NCI-H510A treated with DMSO at 0.1 percent for 48 hours (cell line): ENCODE data around the gene PSMD7.

ENCODE experiments used
- DNase-seq: peaks from one replicate; lab custom pipeline; 2025; lab: John Stamatoyannopoulos, UW

Gene PSMD7

GRCh38 chr16:74296432-74297144 is at the start of gene PSMD7:
TSS of gene PSMD7 (plus strand) at chr16:74296814. CDS start at chr16:74296915, 101 bp downstream.
- DNase-seq = peak; percentile 73

GRCh38 chr16:74249254-74249653 is 47.4 kb upstream of the PSMD7 start:
- DNase-seq = no peak

- DNase-seq = no peak
Observed at GRCh38 chr16:74249846-74250245, 46.8 kb upstream of the PSMD7 start.

- no peak for DNase-seq
Observed at GRCh38 chr16:74252329-74252728, 44.3 kb upstream of the PSMD7 start.

- DNase-seq = no peak
Observed at GRCh38 chr16:74253161-74253938, 43.3 kb upstream of the PSMD7 start.

GRCh38 chr16:74257061-74257460 is 39.6 kb upstream of the PSMD7 start:
- DNase-seq = no peak

GRCh38 chr16:74261068-74261467 is 35.5 kb upstream of the PSMD7 start:
- no peak for DNase-seq

- DNase-seq = no peak
Observed at GRCh38 chr16:74264811-74265210, 31.8 kb upstream of the PSMD7 start.

GRCh38 chr16:74268372-74268782 is 28.2 kb upstream of the PSMD7 start:
- no peak for DNase-seq

- DNase-seq = no peak
Observed at GRCh38 chr16:74271872-74272271, 24.7 kb upstream of the PSMD7 start.

- DNase-seq = no peak
Observed at GRCh38 chr16:74275031-74275636, 21.5 kb upstream of the PSMD7 start.

- DNase-seq = no peak
Observed at GRCh38 chr16:74275711-74276110, 20.9 kb upstream of the PSMD7 start.

- no peak for DNase-seq
Observed at GRCh38 chr16:74277974-74278373, 18.6 kb upstream of the PSMD7 start.

- no peak for DNase-seq
Observed at GRCh38 chr16:74279266-74279665, 17.3 kb upstream of the PSMD7 start.

- no peak for DNase-seq
Observed at GRCh38 chr16:74279805-74280204, 16.8 kb upstream of the PSMD7 start.

GRCh38 chr16:74280448-74280847 is 16.2 kb upstream of the PSMD7 start:
- no peak for DNase-seq

GRCh38 chr16:74281300-74281699 is 15.3 kb upstream of the PSMD7 start:
- no peak for DNase-seq

- no peak for DNase-seq
Observed at GRCh38 chr16:74283716-74284115, 12.9 kb upstream of the PSMD7 start.

- DNase-seq = no peak
Observed at GRCh38 chr16:74288065-74288464, 8.5 kb upstream of the PSMD7 start.

GRCh38 chr16:74290356-74290755 is 6.3 kb upstream of the PSMD7 start:
- no peak for DNase-seq

- DNase-seq = no peak
Observed at GRCh38 chr16:74291176-74291575, 5.4 kb upstream of the PSMD7 start.

GRCh38 chr16:74291577-74292208 is 4.9 kb upstream of the PSMD7 start:
- DNase-seq = no peak

GRCh38 chr16:74296104-74296431 is 546 bp upstream of the PSMD7 start:
- no peak for DNase-seq
